ENCODE results near the gene EXOC4.
"Not testable (repeated sequence)": the region's sequence is repeated elsewhere in the genome, so short reads cannot be mapped to it uniquely, and the experiment has no call there.

Gene EXOC4

DNA sequence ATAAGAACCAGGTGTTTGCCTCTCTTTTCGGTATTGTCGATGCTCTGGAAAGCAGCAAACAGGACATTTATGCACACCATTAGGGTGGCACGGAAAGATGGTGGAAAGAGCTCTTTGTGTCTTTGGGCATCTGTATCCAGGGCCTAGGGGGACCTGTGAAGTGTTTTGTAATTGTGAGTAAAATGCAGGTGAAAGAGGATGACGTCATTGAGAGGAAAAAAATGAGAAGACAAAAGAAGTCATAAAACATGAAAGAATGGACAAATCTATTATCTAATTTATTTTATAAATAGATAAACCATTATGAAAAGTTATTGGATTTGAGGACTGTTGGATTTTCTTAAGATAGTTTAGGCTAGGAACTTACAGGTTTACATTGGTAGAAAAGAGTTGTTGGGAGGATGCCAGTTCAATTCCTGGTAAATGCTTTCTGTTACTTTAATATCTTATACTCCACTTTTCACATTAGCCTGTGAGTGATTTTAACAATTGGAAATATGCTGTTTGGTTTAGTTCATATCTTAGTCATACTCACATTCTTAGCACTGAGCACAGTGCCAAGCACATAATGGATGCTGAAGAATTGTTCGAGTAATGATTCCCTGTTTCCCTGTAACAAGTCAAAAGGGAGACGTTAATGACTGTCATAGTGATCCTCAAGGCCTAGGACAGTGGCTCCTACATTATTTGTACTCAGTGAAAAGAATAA is 62.6 kb downstream of the EXOC4 start:
- Histone ChIP-seq H3K9ac (ENCODE audit: low read length) (no peak overlapping the region), H3K4me1 (ENCODE audit: insufficient read depth, low read length) (peaks cover 4% of the 10 kb centered on the region), H3K27ac (ENCODE audit: low read depth, low read length) (no peak overlapping the region), H3K4me3 (ENCODE audit: low read depth in 1 of 2, low read length in 2 of 2) (no peak overlapping the region), H3K27me3 (ENCODE audit: control insufficient read depth in 1 of 2, insufficient read depth in 2 of 2, low read length in 2 of 2) (no peaks in the 10 kb centered on the region), H3K36me3 (ENCODE audit: insufficient read depth, low read length) (no peaks in the 10 kb centered on the region), H3K9me3 (ENCODE audit: low read length) (no peaks in the 10 kb centered on the region)

DNA sequence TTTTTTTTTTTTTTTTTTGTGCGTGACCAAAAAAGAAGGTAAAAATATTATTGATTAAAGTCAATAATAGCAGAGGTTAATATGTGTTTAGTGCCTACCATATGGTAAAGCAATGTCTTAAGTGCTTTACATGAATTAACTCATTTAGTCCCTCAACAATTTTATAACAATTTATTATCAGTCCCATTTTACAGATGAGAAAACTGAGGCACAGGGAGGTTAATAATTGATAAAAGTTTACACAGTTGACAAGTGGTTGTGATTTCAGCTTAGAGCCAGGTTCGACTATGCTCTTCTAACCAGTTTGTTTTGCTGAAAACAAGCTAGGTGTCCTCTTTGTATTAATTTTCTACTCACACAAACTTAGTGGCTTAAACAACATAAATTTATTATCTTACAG is 67.0 kb downstream of the EXOC4 start:
- no peak overlapping the region for H3K4me3 ChIP-seq (ENCODE audit: low read depth in 1 of 2, low read length in 2 of 2)
- H3K27me3 ChIP-seq (ENCODE audit: control insufficient read depth in 1 of 2, insufficient read depth in 2 of 2, low read length in 2 of 2) = no peaks in the 10 kb centered on the region
- H3K4me1 ChIP-seq (ENCODE audit: insufficient read depth, low read length) = peaks cover 4% of the 10 kb centered on the region
- no peak overlapping the region for H3K9ac ChIP-seq (ENCODE audit: low read length)
- H3K9me3 ChIP-seq (ENCODE audit: low read length) = no peaks in the 10 kb centered on the region
- no peaks in the 10 kb centered on the region for H3K36me3 ChIP-seq (ENCODE audit: insufficient read depth, low read length)
- no peak overlapping the region for H3K27ac ChIP-seq (ENCODE audit: low read depth, low read length)

DNA sequence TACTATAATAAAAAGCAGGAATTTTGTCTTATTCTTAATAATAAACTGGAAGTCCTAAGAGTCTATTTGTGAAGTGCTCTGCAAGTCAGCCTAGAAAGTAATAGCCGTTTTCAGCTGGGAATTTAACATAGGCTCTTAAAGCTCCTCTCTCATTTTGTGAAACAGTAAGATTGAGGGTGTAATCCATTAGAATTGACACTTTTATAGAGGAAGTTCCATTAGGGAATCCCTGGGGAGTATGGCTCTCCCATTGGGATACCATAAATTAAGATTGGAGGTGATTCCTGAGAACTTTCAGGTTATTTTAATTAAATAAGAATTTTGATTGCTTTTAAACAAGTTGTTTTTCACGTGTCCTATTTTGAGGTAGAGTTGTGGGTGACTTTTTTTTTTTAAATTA is 68.0 kb downstream of the EXOC4 start:
- Histone ChIP-seq H3K9ac (ENCODE audit: low read length) (no peak overlapping the region), H3K27ac (ENCODE audit: low read depth, low read length) (no peak overlapping the region), H3K36me3 (ENCODE audit: insufficient read depth, low read length) (no peaks in the 10 kb centered on the region), H3K4me3 (ENCODE audit: low read depth in 1 of 2, low read length in 2 of 2) (no peak overlapping the region), H3K9me3 (ENCODE audit: low read length) (no peaks in the 10 kb centered on the region), H3K4me1 (ENCODE audit: insufficient read depth, low read length) (peaks cover under 1% of the 10 kb centered on the region), H3K27me3 (ENCODE audit: control insufficient read depth in 1 of 2, insufficient read depth in 2 of 2, low read length in 2 of 2) (no peaks in the 10 kb centered on the region)

DNA sequence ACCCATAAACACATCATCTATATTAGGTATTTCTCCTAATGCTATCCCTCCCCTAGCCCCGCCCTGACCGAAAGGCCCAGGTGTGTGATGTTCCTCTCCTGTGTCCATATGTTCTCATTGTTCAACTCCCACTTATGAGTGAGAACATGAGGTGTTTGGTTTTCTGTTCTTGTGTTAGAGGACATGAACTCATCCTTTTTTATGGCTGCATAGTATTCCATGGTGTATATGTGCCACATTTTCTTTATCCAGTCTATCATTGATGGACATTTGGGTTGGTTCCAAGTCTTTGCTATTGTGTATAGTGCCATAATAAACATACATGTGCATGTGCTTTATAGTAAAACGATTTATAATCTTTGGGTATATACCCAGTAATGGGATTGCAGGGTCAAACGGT is 68.5 kb downstream of the EXOC4 start:
- not testable (repeated sequence) for H3K4me1 ChIP-seq (ENCODE audit: insufficient read depth, low read length); H3K4me3 ChIP-seq (ENCODE audit: low read depth in 1 of 2, low read length in 2 of 2); H3K36me3 ChIP-seq (ENCODE audit: insufficient read depth, low read length); H3K9me3 ChIP-seq (ENCODE audit: low read length); H3K9ac ChIP-seq (ENCODE audit: low read length); H3K27me3 ChIP-seq (ENCODE audit: control insufficient read depth in 1 of 2, insufficient read depth in 2 of 2, low read length in 2 of 2); H3K27ac ChIP-seq (ENCODE audit: low read depth, low read length)

DNA sequence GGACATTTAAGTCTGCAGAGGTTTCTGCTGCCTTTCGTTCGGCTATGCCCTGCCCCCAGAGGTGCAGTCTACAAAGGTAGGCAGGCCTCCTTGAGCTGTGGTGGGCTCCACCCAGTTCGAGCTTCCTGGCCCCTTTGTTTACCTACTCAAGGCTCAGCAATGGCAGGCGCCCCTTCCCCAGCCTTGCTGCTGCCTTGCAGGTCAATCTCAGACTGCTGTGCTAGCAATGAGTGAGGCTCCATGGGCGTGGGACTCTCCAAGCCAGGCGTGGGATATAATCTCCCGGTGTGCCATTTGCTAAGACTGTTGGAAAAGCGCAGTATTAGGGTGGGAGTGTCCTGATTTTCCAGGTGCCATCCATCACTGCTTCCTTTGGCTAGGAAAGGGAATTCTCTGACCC is 73.9 kb downstream of the EXOC4 start:
- H3K36me3 ChIP-seq (ENCODE audit: insufficient read depth, low read length); H3K4me3 ChIP-seq (ENCODE audit: low read depth in 1 of 2, low read length in 2 of 2); H3K4me1 ChIP-seq (ENCODE audit: insufficient read depth, low read length); H3K9ac ChIP-seq (ENCODE audit: low read length); H3K9me3 ChIP-seq (ENCODE audit: low read length); H3K27ac ChIP-seq (ENCODE audit: low read depth, low read length); H3K27me3 ChIP-seq (ENCODE audit: control insufficient read depth in 1 of 2, insufficient read depth in 2 of 2, low read length in 2 of 2): not testable (repeated sequence)

DNA sequence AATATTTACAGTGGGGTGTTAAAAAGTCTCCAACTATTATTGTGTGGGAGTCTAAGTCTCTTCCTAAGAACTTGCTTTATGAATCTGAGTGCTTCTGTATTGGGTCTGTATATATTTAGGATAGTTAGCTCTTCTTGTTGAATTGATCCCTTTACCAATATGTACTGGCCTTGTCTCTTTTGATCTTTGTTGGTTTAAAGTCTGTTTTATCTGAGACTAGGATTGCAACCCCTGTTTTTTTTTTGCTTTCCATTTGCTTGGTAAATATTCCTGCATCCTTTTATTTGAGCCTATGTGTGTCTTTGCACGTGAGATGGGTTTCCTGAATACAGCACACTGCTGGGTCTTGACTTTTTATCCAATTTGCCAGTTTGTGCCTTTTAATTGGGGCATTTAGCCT is 75.1 kb downstream of the EXOC4 start:
- H3K4me3 ChIP-seq (ENCODE audit: low read depth in 1 of 2, low read length in 2 of 2); H3K27me3 ChIP-seq (ENCODE audit: control insufficient read depth in 1 of 2, insufficient read depth in 2 of 2, low read length in 2 of 2); H3K4me1 ChIP-seq (ENCODE audit: insufficient read depth, low read length); H3K27ac ChIP-seq (ENCODE audit: low read depth, low read length); H3K9me3 ChIP-seq (ENCODE audit: low read length); H3K9ac ChIP-seq (ENCODE audit: low read length); H3K36me3 ChIP-seq (ENCODE audit: insufficient read depth, low read length): not testable (repeated sequence)

DNA sequence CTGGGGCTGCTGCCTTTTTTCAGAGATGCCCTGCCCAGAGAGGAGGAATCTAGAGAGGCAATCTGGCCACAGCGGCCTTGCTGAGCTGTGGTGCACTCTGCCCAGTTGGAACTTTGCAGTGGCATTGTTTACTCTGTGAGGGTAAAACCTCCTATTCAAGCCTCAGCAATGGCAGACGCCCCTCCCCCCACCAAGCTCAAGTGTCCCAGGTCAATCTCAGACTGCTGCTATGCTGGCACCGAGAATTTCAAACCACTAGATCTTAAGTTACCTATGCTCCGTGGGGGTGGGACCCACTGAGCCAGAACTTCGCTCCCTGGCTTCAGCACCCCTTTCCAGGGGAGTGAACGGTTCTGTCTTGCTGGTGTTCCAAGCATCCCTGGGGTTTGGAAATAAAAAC is 77.2 kb downstream of the EXOC4 start:
- H3K9me3 ChIP-seq (ENCODE audit: low read length) = no peaks in the 10 kb centered on the region
- no peaks in the 10 kb centered on the region for H3K4me1 ChIP-seq (ENCODE audit: insufficient read depth, low read length)
- no peak overlapping the region for H3K4me3 ChIP-seq (ENCODE audit: low read depth in 1 of 2, low read length in 2 of 2)
- no peaks in the 10 kb centered on the region for H3K27me3 ChIP-seq (ENCODE audit: control insufficient read depth in 1 of 2, insufficient read depth in 2 of 2, low read length in 2 of 2)
- no peaks in the 10 kb centered on the region for H3K36me3 ChIP-seq (ENCODE audit: insufficient read depth, low read length)
- H3K27ac ChIP-seq (ENCODE audit: low read depth, low read length) = no peak overlapping the region
- H3K9ac ChIP-seq (ENCODE audit: low read length) = no peak overlapping the region

DNA sequence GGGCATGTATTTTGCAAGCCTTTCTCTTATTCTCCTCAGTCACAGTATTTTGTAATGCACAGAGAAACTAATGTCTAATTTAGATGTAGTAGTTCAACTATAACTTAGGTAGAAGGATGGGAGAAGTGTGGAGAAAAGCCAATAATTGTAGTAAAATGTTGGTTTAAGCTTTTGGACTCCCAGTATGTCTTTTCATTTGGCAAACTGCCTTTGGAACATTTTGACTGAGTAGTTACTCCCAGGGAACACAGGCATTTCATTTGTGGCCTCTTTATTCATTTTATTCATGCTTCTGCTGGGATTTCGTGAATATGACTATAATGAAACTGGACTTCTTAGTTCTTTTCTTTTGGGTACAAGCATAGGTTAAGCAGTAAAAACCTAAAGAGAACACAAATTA is 79.0 kb downstream of the EXOC4 start:
- Histone ChIP-seq H3K4me3 (ENCODE audit: low read depth in 1 of 2, low read length in 2 of 2) (no peak overlapping the region), H3K27me3 (ENCODE audit: control insufficient read depth in 1 of 2, insufficient read depth in 2 of 2, low read length in 2 of 2) (no peaks in the 10 kb centered on the region), H3K9me3 (ENCODE audit: low read length) (no peaks in the 10 kb centered on the region), H3K9ac (ENCODE audit: low read length) (no peak overlapping the region), H3K4me1 (ENCODE audit: insufficient read depth, low read length) (no peaks in the 10 kb centered on the region), H3K36me3 (ENCODE audit: insufficient read depth, low read length) (no peaks in the 10 kb centered on the region), H3K27ac (ENCODE audit: low read depth, low read length) (no peak overlapping the region)

DNA sequence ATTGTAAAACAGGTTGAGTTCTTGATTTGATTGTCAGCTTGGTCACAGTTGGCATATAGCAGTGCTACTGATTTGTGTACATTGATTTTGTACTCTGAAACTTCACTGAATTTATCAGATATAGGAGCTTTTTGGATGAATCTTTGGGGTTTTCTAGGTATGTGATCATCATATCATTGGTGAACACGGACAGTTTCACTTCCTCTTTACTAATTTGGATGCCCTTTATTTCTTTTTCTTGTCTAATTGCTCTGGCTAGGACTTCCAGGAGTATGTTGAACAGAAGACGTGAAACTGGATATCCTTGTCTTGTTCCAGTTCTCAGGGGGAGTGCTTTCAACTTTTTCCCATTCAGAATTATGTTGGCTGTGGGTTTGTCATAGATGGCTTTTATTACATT is 86.9 kb downstream of the EXOC4 start:
- no peak overlapping the region for H3K27ac ChIP-seq (ENCODE audit: low read depth, low read length)
- H3K27me3 ChIP-seq (ENCODE audit: control insufficient read depth in 1 of 2, insufficient read depth in 2 of 2, low read length in 2 of 2) = no peaks in the 10 kb centered on the region
- H3K9ac ChIP-seq (ENCODE audit: low read length) = no peak overlapping the region
- H3K36me3 ChIP-seq (ENCODE audit: insufficient read depth, low read length) = no peaks in the 10 kb centered on the region
- no peaks in the 10 kb centered on the region for H3K4me1 ChIP-seq (ENCODE audit: insufficient read depth, low read length)
- no peak overlapping the region for H3K4me3 ChIP-seq (ENCODE audit: low read depth in 1 of 2, low read length in 2 of 2)
- peaks cover 6% of the 10 kb centered on the region for H3K9me3 ChIP-seq (ENCODE audit: low read length)

DNA sequence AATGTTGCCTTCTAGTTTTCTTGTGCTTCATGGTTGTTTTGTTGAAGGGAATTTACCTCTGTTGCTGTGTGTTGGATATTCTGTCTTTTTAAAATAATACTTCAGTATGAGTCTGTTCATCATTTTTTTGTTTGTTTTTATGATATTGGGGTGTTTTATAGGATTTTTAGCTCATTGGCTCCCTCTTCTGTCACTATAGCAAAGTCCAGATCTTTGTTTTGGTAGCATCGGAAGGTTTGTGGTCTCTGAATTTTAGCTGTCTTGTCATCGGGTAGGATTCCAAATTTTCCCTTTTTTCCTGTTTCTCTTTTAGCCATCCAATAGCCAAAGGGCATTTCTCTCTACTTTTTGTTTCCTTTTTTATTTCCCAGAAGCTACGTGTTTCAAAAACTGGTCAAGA is 91.4 kb downstream of the EXOC4 start:
- Histone ChIP-seq H3K27ac (ENCODE audit: low read depth, low read length) (no peak overlapping the region), H3K36me3 (ENCODE audit: insufficient read depth, low read length) (no peaks in the 10 kb centered on the region), H3K9me3 (ENCODE audit: low read length) (peaks cover 6% of the 10 kb centered on the region), H3K4me1 (ENCODE audit: insufficient read depth, low read length) (no peaks in the 10 kb centered on the region), H3K4me3 (ENCODE audit: low read depth in 1 of 2, low read length in 2 of 2) (no peak overlapping the region), H3K9ac (ENCODE audit: low read length) (no peak overlapping the region), H3K27me3 (ENCODE audit: control insufficient read depth in 1 of 2, insufficient read depth in 2 of 2, low read length in 2 of 2) (no peaks in the 10 kb centered on the region)

DNA sequence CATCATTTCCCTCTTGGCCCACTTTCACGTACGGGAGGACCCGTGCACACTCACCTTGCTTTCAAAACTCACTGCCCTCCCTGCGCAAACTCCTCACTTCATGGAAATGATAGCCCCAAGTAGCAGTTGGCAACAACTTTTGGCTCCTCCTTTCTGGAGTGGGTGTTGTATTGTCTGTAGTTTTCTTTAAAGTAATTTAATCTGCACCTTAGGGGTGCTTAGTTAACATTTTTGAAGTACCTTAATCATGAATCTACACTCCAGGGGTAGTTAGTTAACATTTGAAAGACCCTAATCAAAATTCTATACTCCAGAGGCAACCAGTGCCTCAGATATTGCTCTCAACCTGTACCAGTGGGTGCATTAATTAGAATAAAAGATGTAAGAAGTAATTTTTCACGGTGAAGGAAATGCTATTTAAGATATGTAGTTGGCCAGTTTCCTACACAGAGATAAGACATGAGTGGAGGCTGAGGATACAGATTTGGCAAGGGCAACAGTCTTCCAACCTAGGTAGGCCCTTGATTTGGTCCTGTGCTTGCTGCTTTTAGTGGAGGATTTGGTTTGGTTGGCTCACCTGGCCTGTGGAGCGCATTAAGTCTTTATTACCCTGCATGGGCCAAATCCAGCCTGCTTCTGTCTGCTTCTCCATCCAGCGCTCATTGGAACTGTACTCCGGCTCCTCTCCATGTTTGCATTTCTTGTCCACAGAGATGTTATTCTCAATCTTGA is 93.0 kb downstream of the EXOC4 start:
- no peak overlapping the region for H3K27ac ChIP-seq (ENCODE audit: low read depth, low read length)
- H3K36me3 ChIP-seq (ENCODE audit: insufficient read depth, low read length) = no peaks in the 10 kb centered on the region
- H3K27me3 ChIP-seq (ENCODE audit: control insufficient read depth in 1 of 2, insufficient read depth in 2 of 2, low read length in 2 of 2) = no peaks in the 10 kb centered on the region
- H3K4me1 ChIP-seq (ENCODE audit: insufficient read depth, low read length) = no peaks in the 10 kb centered on the region
- H3K9ac ChIP-seq (ENCODE audit: low read length) = no peak overlapping the region
- H3K9me3 ChIP-seq (ENCODE audit: low read length) = no peaks in the 10 kb centered on the region
- H3K4me3 ChIP-seq (ENCODE audit: low read depth in 1 of 2, low read length in 2 of 2) = no peak overlapping the region

DNA sequence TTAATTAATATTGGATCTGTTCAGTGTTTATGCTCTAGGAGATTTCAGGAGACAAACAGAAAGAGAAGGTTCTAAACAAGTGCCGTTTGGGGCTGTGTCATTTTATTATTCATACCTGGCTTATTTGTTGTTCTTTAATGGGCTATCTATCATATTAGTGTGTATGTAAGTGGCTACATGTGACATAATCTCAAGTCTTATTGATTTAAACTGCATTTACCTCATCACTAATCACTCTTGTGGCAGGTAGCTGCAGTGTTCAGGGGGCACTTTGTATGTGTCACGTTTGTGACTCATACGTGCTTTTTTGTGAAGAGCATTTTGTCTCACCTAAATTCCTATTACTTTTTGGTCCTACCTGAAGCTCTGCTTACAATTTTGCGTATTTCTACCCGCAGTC is 95.4 kb downstream of the EXOC4 start:
- H3K4me3 ChIP-seq (ENCODE audit: low read depth in 1 of 2, low read length in 2 of 2) = no peak overlapping the region
- H3K9ac ChIP-seq (ENCODE audit: low read length) = no peak overlapping the region
- H3K9me3 ChIP-seq (ENCODE audit: low read length) = peaks cover 6% of the 10 kb centered on the region
- no peak overlapping the region for H3K27ac ChIP-seq (ENCODE audit: low read depth, low read length)
- H3K36me3 ChIP-seq (ENCODE audit: insufficient read depth, low read length) = no peaks in the 10 kb centered on the region
- H3K4me1 ChIP-seq (ENCODE audit: insufficient read depth, low read length) = no peaks in the 10 kb centered on the region
- no peaks in the 10 kb centered on the region for H3K27me3 ChIP-seq (ENCODE audit: control insufficient read depth in 1 of 2, insufficient read depth in 2 of 2, low read length in 2 of 2)

All from muscle layer of colon (tissue), 2 donors.